B cell (primary cell): ENCODE measurements around the gene AUP1. TPM values are rescaled to one million over a fixed set of nuclear protein-coding genes. Genes with fewer than 3 reads are reported as not detected.
A peak's percentile ranks its signal among the peaks of the same experiment; 100 is the strongest.

Source experiments
- ATAC-seq: fragments of 200-7000 bp; cut with Tn5 transposase; one replicate; pipeline ENCODE4 v1.10.0; 2021; ENCODE audit warnings: low read depth, mild to moderate bottlenecking, moderate number of reproducible peaks, moderate library complexity
- CTCF ChIA-PET: fragments of 350-600 bp; sonication (Branson Sonifier 250); formaldehyde crosslinking; loops from one replicate; lab custom pipeline; 2021; ENCODE audit warnings: antibody characterized with exemption, inconsistent platforms; lab: Charles Lee
- POLR2A ChIA-PET: fragments of 350-600 bp; sonication (Branson Sonifier 250); formaldehyde crosslinking; loops from one replicate; lab custom pipeline; 2021; ENCODE audit warnings: antibody characterized with exemption; lab: Charles Lee
- DNase-seq: peaks from one replicate; pipeline ENCODE4 v3.0.0; 2013
- H2AFZ ChIP-seq: 2 replicates; pipeline ENCODE4 v1.6.1; 2012; ENCODE audit warnings: mild to moderate bottlenecking, low read depth, low read length; ENCODE audit not compliant: insufficient read depth, poor library complexity, severe bottlenecking
- H3K27ac ChIP-seq, 2 donors: 1 replicate in 1 of 2; 2 replicates in 1 of 2; pipeline ENCODE4 v1.5.1; 2012 to 2013; ENCODE audit warnings: low read length in 2 of 2, mild to moderate bottlenecking in 2 of 2, moderate library complexity in 1 of 2
- H3K27me3 ChIP-seq, 4 experiments: fragments of 200-600 bp in 1 of 4; sonication (generic) in 1 of 4; replicated peaks in 1 of 4; 1 replicate in 2 of 4; 2 replicates in 2 of 4; pipeline versions ENCODE4 v1.6.1 to v1.7.0; 2013 to 2016; ENCODE audit warnings: low read length in 3 of 4, mild to moderate bottlenecking in 2 of 4, mixed read lengths in 1 of 4, moderate library complexity in 1 of 4; ENCODE audit not compliant: insufficient read depth in 4 of 4, control insufficient read depth in 3 of 4; ENCODE audit errors: control extremely low read depth in 1 of 4
- H3K36me3 ChIP-seq, 2 experiments: replicated peaks in 1 of 2; 1 replicate in 1 of 2; 2 replicates in 1 of 2; pipeline versions ENCODE4 v1.6.1 to v1.7.1; 2013; ENCODE audit warnings: low read length in 1 of 2; ENCODE audit not compliant: insufficient read depth in 2 of 2, control insufficient read depth in 1 of 2; ENCODE audit errors: control extremely low read depth in 1 of 2, extremely low read depth in 1 of 2
- H3K4me1 ChIP-seq, 2 donors: fragments of 200-600 bp in 1 of 2; sonication (generic) in 1 of 2; 1 replicate in 1 of 2; 2 replicates in 1 of 2; pipeline versions ENCODE4 v1.5.1 to v1.6.1; 2013 to 2017; ENCODE audit warnings: low read length in 2 of 2; ENCODE audit not compliant: control insufficient read depth in 2 of 2, insufficient read depth in 2 of 2
- H3K4me2 ChIP-seq: replicated peaks from 2 replicates; pipeline ENCODE3; 2012; ENCODE audit warnings: mild to moderate bottlenecking, low read depth, low read length; ENCODE audit not compliant: poor library complexity, severe bottlenecking
- H3K4me3 ChIP-seq, 5 experiments: fragments of 200-600 bp in 1 of 5; sonication (generic) in 1 of 5; 1 replicate in 3 of 5; 2 replicates in 2 of 5; pipeline versions ENCODE4 v1.5.1 to v1.7.0; 2011 to 2016; ENCODE audit warnings: low read length in 4 of 5, mild to moderate bottlenecking in 4 of 5, low read depth in 2 of 5, control low read depth in 1 of 5, moderate library complexity in 1 of 5; ENCODE audit not compliant: insufficient read depth in 1 of 5; ENCODE audit errors: control extremely low read depth in 1 of 5, extremely low read depth in 1 of 5
- H3K79me2 ChIP-seq: fragments of 200-600 bp; sonication (generic); one replicate; pipeline ENCODE4 v1.6.0; 2016; ENCODE audit warnings: low read length; ENCODE audit not compliant: control insufficient read depth, insufficient read depth
- H3K9ac ChIP-seq: fragments of 200-600 bp; sonication (generic); 2 replicates; pipeline ENCODE4 v1.6.1; 2017; ENCODE audit warnings: mild to moderate bottlenecking, low read length, moderate library complexity
- H3K9me3 ChIP-seq, 3 donors: one replicate each; pipeline versions ENCODE4 v1.6.1 to v1.7.1; 2013; ENCODE audit warnings: low read length in 2 of 3; ENCODE audit not compliant: control insufficient read depth in 2 of 3, insufficient read depth in 1 of 3; ENCODE audit errors: control extremely low read depth in 1 of 3
- H4K20me1 ChIP-seq: 2 replicates; pipeline ENCODE4 v1.6.0; 2012; ENCODE audit warnings: mild to moderate bottlenecking, low read length; ENCODE audit not compliant: insufficient read depth, control insufficient read depth, poor library complexity, severe bottlenecking
- H3K27ac Mint-ChIP-seq: one replicate; pipeline ENCODE4 v1.8.0; 2021; ENCODE audit warnings: mixed read lengths
- H3K27me3 Mint-ChIP-seq: one replicate; pipeline ENCODE4 v1.8.0; 2021; ENCODE audit warnings: mixed read lengths
- H3K4me1 Mint-ChIP-seq: one replicate; pipeline ENCODE4 v1.8.0; 2021; ENCODE audit warnings: mixed read lengths
- H3K4me3 Mint-ChIP-seq: one replicate; pipeline ENCODE4 v1.8.0; 2021; ENCODE audit warnings: mixed read lengths
- H3K9me3 Mint-ChIP-seq: one replicate; pipeline ENCODE4 v1.8.0; 2022; ENCODE audit warnings: mixed read lengths; ENCODE audit not compliant: insufficient read depth
- EZH2 ChIP-seq: IDR thresholded peaks from 2 replicates; pipeline ENCODE4 v1.6.1; 2012; ENCODE audit warnings: borderline replicate concordance, low read depth, mild to moderate bottlenecking, moderate library complexity, low read length; ENCODE audit not compliant: insufficient read depth, poor library complexity, severe bottlenecking
- WGBS: methylation state at CpG from one replicate; pipeline ENCODE4 v1.1.5; 2013; ENCODE audit warnings: missing lambda C conversion rate; ENCODE audit not compliant: insufficient coverage; 5-methylcytosine and 5-hydroxymethylcytosine counted together
- intact Hi-C: fragments of 100-400 bp; cut with micrococcal nuclease; formaldehyde crosslinking; loops from one replicate; pipeline ENCODE4 v1.10.0; 2022
- polyA plus RNA-seq: library from polyadenylated mRNA; depleted of rRNA; stranded (reverse); fragments of >200 nt; gene quantifications from 2 replicates; pipeline ENCODE4 v1.2.3, GENCODE V29; 2012
- total RNA-seq, 2 donors: library from RNA; stranded (reverse); fragments of 120-200 nt in 1 of 2; gene quantifications; 1 replicate in 1 of 2; 2 replicates in 1 of 2; pipeline versions ENCODE4 v1.2.3 to v1.2.4, GENCODE V29; 2013 to 2022
- TF ChIP-seq, protein P1 (sequence below): fragments of 200-600 bp; IDR thresholded peaks from one replicate; pipeline ENCODE4 v1.8.0; 2022; ENCODE audit warnings: antibody characterized with exemption, mild to moderate bottlenecking

Gene AUP1
- total and polyA plus RNA-seq, 2 donors (not counting 1 experiment from before 2014, with no cell fraction given), result 201 to 525 TPM

DNA sequence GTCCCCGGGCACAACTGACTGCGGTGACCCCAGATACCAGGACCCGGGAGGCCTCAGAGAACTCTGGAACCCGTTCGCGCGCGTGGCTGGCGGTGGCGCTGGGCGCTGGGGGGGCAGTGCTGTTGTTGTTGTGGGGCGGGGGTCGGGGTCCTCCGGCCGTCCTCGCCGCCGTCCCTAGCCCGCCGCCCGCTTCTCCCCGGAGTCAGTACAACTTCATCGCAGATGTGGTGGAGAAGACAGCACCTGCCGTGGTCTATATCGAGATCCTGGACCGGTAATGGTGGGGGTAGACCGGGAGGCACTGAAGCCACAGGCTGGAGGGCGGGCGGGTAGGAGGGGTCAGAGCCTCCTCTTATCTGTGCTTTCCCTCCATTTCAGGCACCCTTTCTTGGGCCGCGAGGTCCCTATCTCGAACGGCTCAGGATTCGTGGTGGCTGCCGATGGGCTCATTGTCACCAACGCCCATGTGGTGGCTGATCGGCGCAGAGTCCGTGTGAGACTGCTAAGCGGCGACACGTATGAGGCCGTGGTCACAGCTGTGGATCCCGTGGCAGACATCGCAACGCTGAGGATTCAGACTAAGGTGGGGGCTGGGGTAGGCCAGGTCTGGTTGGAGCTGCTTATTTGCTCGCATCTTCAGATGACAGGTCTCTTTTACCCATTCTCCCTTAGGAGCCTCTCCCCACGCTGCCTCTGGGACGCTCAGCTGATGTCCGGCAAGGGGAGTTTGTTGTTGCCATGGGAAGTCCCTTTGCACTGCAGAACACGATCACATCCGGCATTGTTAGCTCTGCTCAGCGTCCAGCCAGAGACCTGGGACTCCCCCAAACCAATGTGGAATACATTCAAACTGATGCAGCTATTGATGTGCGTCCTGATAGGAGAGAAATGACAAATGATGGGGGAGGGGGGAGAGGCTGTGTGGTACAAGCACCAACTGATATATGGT lies 1.0 kb upstream of the AUP1 start:
- H3K4me1 Mint-ChIP-seq, result peaks cover 43% of the 10 kb centered on the region
- ChIA-PET POLR2A (interaction anchor here (0.9 to 2.7 kb wide), 14 partner anchors 9 to 1246 kb away, joined by 3 to 19 read pairs (median 6); partner anchors contain the start of genes CCDC142, FBXO41, INO80B and LBX2), CTCF (interaction anchor here (1.0 to 9.6 kb wide), 16 partner anchors 9 to 383 kb away, joined by 3 to 71 read pairs (median 6); partner anchors contain the start of genes BOLA3, CCDC142, INO80B and PCGF1)
- TF ChIP-seq EZH2, result no peak
- TF ChIP-seq, protein P1, sequence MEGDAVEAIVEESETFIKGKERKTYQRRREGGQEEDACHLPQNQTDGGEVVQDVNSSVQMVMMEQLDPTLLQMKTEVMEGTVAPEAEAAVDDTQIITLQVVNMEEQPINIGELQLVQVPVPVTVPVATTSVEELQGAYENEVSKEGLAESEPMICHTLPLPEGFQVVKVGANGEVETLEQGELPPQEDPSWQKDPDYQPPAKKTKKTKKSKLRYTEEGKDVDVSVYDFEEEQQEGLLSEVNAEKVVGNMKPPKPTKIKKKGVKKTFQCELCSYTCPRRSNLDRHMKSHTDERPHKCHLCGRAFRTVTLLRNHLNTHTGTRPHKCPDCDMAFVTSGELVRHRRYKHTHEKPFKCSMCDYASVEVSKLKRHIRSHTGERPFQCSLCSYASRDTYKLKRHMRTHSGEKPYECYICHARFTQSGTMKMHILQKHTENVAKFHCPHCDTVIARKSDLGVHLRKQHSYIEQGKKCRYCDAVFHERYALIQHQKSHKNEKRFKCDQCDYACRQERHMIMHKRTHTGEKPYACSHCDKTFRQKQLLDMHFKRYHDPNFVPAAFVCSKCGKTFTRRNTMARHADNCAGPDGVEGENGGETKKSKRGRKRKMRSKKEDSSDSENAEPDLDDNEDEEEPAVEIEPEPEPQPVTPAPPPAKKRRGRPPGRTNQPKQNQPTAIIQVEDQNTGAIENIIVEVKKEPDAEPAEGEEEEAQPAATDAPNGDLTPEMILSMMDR, result no peak
- peak overlapping the region; percentile 81 for H2AFZ ChIP-seq
- no peaks in the 10 kb centered on the region for H3K27me3 Mint-ChIP-seq
- DNase-seq (peak; percentile 77), ATAC-seq (peak; percentile 9)
- peak overlapping the region; percentile 62 to 98 (median 70) for H3K4me3 ChIP-seq
- under 1% methylated on average over 50 of the region's 54 CpGs for WGBS
- peaks cover 0 to 47% of the 10 kb centered on the region in 2 experiments for H3K36me3 ChIP-seq
- intact Hi-C loops, result loop anchor here (1.0 to 5.0 kb wide), 3 partner anchors 24 to 56 kb away; partner anchors contain the start of genes DOK1 and LBX2
- H4K20me1 ChIP-seq, result peaks cover 17% of the 10 kb centered on the region
- peak overlapping the region; percentile 78 for H3K9ac ChIP-seq
- no peaks in the 10 kb centered on the region for H3K9me3 Mint-ChIP-seq
- H3K79me2 ChIP-seq, result peaks cover 31% of the 10 kb centered on the region
- H3K4me3 Mint-ChIP-seq, result peak overlapping the region; percentile 97
- peak overlapping the region; percentile 84 to 90 for H3K27ac ChIP-seq
- H3K27me3 ChIP-seq, result no peaks in the 10 kb centered on the region
- peak overlapping the region; percentile 95 for H3K4me2 ChIP-seq
- H3K27ac Mint-ChIP-seq, result peak overlapping the region; percentile 96
- peaks cover 39 to 49% of the 10 kb centered on the region in 2 donors for H3K4me1 ChIP-seq
- H3K9me3 ChIP-seq, result no peaks in the 10 kb centered on the region
